GM18505 (cell line): ENCODE data around the gene NT5E.

Source experiments
- ATAC-seq: cut with Tn5 transposase; IDR thresholded peaks from one replicate; pipeline ENCODE4 v1.9.1; 2021; ENCODE audit not compliant: unreplicated experiment
- POLR2A ChIP-seq: IDR thresholded peaks from 4 replicates; pipeline ENCODE4 v1.6.1; 2011; ENCODE audit warnings: borderline replicate concordance; ENCODE audit not compliant: insufficient read depth, insufficient read length; ENCODE audit errors: extremely low read depth

The NT5E gene

GRCh38 chr6:85412911-85413430 is 36.9 kb upstream of the NT5E start:
- no peak for TF ChIP-seq POLR2A
- ATAC-seq = no peak

DNA sequence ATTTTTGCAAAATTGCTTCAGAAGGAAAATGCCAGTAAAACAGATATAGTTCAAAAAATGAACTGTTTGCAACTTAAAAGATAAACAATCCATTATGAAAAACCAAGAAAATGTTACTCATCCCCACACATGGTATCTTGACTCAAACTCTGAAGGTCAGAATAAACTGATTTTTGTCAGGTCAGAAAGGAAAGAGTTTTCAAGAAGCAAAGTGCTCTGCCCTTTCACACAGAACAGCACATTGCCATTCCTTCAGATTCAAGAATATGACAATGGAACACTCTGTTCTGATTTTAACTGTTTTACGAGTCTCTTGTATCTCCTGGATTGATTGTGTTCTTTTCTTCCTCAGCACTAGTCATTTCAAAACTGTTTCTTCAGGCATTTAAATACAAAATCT is 33.8 kb upstream of the NT5E start:
- ATAC-seq = no peak

DNA sequence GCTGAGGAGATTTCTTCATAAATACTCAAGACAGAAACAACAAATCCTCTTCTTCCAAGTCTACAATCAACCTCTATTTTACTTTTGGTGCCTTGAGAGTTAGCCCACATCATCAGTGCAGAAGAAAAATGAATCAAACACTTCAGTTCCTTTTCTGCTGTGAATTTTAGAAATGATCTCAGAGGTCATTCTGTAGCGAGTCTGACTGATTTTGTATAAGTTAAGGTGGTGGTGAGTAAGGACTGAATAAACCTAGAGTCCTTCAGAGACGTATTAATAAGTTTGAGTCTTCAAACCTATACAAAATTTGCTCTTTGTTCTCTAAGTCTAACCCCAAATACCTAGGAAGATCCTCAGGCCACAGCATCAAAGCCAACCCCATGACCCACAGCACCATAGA is 33.1 kb upstream of the NT5E start:
- no peak for ATAC-seq
- no peak for TF ChIP-seq POLR2A

More for the DNA sequence above, 33.8 kb upstream of the NT5E start:
- TF ChIP-seq POLR2A = no peak

DNA sequence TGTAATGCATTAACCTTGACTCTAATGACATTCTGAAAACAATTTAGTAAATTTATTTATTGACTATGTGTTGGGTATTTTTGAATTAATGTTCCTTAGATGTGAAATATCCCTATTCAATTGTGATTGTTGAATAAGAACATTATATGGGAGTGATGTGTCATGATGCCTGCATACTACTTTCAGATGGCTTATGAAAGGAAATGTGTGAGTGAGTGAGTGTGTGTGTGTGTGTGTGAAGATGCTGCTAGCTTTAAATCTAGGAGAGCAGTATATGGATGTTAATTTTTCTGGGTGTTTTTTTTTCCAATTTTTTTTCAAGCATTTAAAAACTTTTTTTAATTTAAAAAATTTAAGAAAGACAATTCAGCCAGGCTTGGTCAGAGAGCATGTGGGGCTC is 32.5 kb upstream of the NT5E start:
- ATAC-seq = no peak
- TF ChIP-seq POLR2A = no peak

GRCh38 chr6:85418059-85418458 is 31.8 kb upstream of the NT5E start:
- TF ChIP-seq POLR2A = no peak
- ATAC-seq = no peak

DNA sequence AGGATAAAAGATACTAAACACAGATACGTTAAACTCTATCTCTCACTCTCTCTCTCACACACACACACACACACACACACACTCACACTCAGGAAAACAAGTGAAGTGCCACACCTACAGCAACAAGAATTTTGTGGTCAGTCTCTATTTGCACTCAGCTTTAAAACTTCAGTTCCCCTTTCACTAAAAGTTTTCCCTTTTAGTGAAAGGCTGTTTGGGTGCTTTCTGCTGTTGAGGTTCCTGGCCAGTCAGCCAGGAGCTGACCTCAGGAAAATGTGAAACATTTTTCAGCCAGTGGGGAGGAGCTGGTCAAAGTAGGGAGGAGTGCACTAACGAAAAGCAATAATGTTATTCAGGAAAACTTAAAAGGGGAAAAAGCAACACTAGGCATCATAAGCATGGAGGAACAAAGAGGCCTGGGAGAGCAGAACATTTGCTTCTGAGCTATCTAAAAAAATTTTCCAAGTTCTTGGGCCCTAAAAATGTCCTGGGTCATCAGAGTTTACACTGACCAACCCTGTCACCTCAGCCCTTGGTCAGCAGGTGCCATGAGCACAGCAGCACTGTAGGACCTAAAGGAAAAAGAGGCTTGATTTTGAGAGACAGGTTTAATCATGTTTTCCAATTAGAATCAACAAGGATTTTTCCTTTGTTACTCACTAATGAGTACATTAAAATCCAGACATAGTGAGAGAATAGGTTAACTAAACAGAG is 30.7 kb upstream of the NT5E start:
- no peak for TF ChIP-seq POLR2A
- ATAC-seq = peak; percentile 86

DNA sequence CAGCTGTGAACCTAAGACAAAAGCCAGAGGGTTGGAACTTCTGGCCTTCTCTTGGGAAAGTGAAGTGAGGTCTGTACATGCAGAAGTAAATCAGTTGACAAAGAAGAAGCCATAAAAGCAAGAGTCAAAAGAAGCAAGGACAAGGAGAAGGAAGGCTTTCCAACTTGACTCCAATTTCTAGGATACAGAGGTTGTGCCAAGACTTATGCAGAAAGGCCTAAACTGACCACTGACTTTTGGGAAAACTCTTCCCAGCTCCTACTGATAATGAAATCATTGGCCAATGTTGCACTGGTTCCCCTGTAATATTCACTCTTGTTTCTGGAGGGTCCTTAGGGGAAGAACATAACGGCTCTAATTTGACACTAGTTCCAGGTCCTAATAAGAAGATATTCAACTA is 29.3 kb upstream of the NT5E start:
- ATAC-seq = no peak
- no peak for TF ChIP-seq POLR2A

GRCh38 chr6:85421181-85421580 is 28.7 kb upstream of the NT5E start:
- ATAC-seq = no peak
- TF ChIP-seq POLR2A = no peak

- ATAC-seq = no peak
- TF ChIP-seq POLR2A = no peak
Observed at GRCh38 chr6:85421972-85422371, 27.9 kb upstream of the NT5E start.

DNA sequence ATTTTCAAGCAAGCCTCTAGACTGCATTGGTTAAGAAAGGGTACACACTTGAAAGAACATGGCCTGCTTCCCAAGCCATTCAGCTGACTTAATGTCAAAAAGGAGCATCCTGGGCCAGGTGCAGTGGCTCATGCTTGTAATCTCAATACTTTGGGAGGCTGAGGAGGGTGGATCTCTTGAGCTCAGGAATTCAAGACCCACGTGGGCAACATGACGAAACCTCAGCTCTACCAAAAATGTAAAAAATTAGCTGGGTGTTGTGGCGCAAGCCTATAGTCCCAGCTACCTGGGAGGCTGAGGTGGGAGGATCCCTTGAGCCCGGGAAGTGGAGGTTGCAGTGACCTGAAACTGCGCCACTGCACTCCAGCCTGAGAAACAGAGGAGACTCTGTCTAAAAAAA is 26.9 kb upstream of the NT5E start:
- no peak for TF ChIP-seq POLR2A
- no peak for ATAC-seq

DNA sequence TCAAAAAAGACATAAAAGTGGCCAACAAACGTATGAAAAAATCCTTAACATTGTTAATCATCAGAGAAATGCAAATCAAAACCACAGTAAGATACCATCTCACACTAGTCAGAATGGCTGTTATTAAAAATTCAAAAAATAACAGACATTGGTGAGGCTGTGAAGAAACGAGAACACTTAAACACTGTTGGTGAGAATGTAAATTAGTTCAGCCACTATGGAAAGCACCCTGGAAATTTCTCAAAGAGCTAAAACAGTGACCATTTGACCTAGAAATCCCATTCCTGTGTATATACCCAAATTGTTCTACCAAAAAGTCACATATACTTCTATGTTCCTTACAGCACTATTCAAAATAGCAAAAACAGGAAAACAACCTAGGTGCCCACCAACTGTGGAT is 24.9 kb upstream of the NT5E start:
- no peak for ATAC-seq
- TF ChIP-seq POLR2A = no peak

GRCh38 chr6:85425997-85426396 is 23.9 kb upstream of the NT5E start:
- no peak for TF ChIP-seq POLR2A
- no peak for ATAC-seq

DNA sequence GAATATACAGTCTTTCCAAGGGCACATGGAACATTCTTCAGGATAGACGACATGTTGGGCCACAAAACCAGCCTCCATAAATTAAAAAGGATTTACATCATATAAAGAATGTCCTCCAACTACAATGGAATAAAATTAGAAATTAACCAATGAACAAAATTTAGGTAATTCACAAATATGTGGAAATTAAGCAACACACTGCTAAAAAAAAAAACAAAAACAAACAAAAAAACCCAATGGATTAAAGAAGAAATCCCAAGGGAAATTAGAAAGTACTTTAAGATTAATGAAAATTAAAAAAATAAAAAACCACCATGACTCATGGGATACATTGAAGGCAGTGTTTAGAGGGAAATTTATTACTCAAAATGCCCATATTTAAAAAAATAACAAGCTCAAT is 21.4 kb upstream of the NT5E start:
- TF ChIP-seq POLR2A = no peak
- ATAC-seq = no peak

- no peak for ATAC-seq
- TF ChIP-seq POLR2A = no peak
Observed at GRCh38 chr6:85429346-85429745, 20.5 kb upstream of the NT5E start.
